ENCODE results near the gene PFDN2.

Gene PFDN2

GRCh38 chr1:161089938-161090337 lies 27.9 kb downstream of the PFDN2 start:
- no peak for TF ChIP-seq ZBTB10 (tag by site-specific recombination; IDR thresholded peaks at IDR 0.05)
- TF ChIP-seq ZNF555 (tag by site-specific recombination; conservative IDR thresholded peaks at IDR 0.05), result no peak
- TF ChIP-seq ZNF239 (tag by site-specific recombination; IDR thresholded peaks at IDR 0.05), result no peak
- no peak for TF ChIP-seq ZNF600 (tag by site-specific recombination; IDR thresholded peaks at IDR 0.05)
- TF ChIP-seq KLF1 (tag by site-specific recombination; IDR thresholded peaks at IDR 0.05), result no peak
- no peak for TF ChIP-seq YY1 (tag by site-specific recombination; IDR thresholded peaks at IDR 0.05)
- no peak for TF ChIP-seq ZNF843 (tag by site-specific recombination; IDR thresholded peaks at IDR 0.05)
- TF ChIP-seq ZNF692 (tag by site-specific recombination; IDR thresholded peaks at IDR 0.05), result no peak
- no peak for TF ChIP-seq ZNF16 (tag by site-specific recombination; IDR thresholded peaks at IDR 0.05; ENCODE audit: low read depth)
- no peak for TF ChIP-seq ZNF248 (tag by site-specific recombination; IDR thresholded peaks at IDR 0.05)
- TF ChIP-seq ZNF658 (tag by site-specific recombination; IDR thresholded peaks at IDR 0.05), result no peak
- no peak for TF ChIP-seq SALL2 (tag by site-specific recombination; IDR thresholded peaks at IDR 0.05; ENCODE audit: borderline replicate concordance)
- TF ChIP-seq ZNF76 (tag by site-specific recombination; IDR thresholded peaks at IDR 0.05; ENCODE audit: borderline replicate concordance, low read depth), result no peak
- TF ChIP-seq ZBTB8A (tag by site-specific recombination; IDR thresholded peaks at IDR 0.05), result no peak
- no peak for TF ChIP-seq ZBTB21 (tag by site-specific recombination; IDR thresholded peaks at IDR 0.05)
- Histone ChIP-seq H3K27ac (ENCODE audit: extremely low read depth, low read depth, low read length) (no peak overlapping the region), H3K4me1 (ENCODE audit: control insufficient read depth, insufficient read depth, low read length) (no peaks in the 10 kb centered on the region), H3K36me3 (ENCODE audit: control insufficient read depth in 2 of 2, insufficient read depth in 1 of 2, low read length in 2 of 2) (no peaks in the 10 kb centered on the region), H3K4me3 (ENCODE audit: low read depth, low read length) (no peak overlapping the region), H3K9me3 (ENCODE audit: control insufficient read depth, insufficient read depth, low read depth, low read length) (no peaks in the 10 kb centered on the region)
- POLR2A ChIA-PET, result no interaction called here
- CTCF ChIA-PET, result interaction anchor here (1.4 kb wide), 1 partner anchor 9 kb away, joined by 4 read pairs; no protein-coding TSS in a partner anchor

- POLR2A ChIA-PET, result no interaction called here
These were observed 28.4 kb downstream of the PFDN2 start, which contains the start of gene NECTIN4 for GRCh38 chr1:161089251-161089924. Gene NECTIN4 (minus strand): TSS chr1:161089558. CDS start chr1:161089296, 262 bp downstream.

GRCh38 chr1:161088587-161089110 lies 29.2 kb downstream of the PFDN2 start:
- no peaks in the 10 kb centered on the region for H3K36me3 ChIP-seq (ENCODE audit: control insufficient read depth in 2 of 2, insufficient read depth in 1 of 2, low read length in 2 of 2)
- no peaks in the 10 kb centered on the region for H3K4me1 ChIP-seq (ENCODE audit: control insufficient read depth, insufficient read depth, low read length)
- ChIA-PET POLR2A (no interaction called here), CTCF (interaction anchor here (1.4 kb wide), 1 partner anchor 10 kb away, joined by 4 read pairs; no protein-coding TSS in a partner anchor)
- H3K4me3 ChIP-seq (ENCODE audit: low read depth, low read length), result no peak overlapping the region
- H3K9me3 ChIP-seq (ENCODE audit: control insufficient read depth, insufficient read depth, low read depth, low read length), result no peaks in the 10 kb centered on the region
- no peak overlapping the region for H3K27ac ChIP-seq (ENCODE audit: extremely low read depth, low read depth, low read length)
- no peak for TF ChIP-seq ZSCAN5A (tag by site-specific recombination; IDR thresholded peaks at IDR 0.05)
- TF ChIP-seq ZEB2 (tag by site-specific recombination; IDR thresholded peaks at IDR 0.05), result no peak
- no peak for TF ChIP-seq PRDM6 (tag by site-specific recombination; IDR thresholded peaks at IDR 0.05)
- TF ChIP-seq ZNF585B (tag by site-specific recombination; IDR thresholded peaks at IDR 0.05), result no peak
- TF ChIP-seq YY2 (tag by site-specific recombination; IDR thresholded peaks at IDR 0.05), result no peak
- TF ChIP-seq ELK4 (IDR thresholded peaks at IDR 0.05; ENCODE audit: borderline replicate concordance, low read depth, low read length), result no peak

More at GRCh38 chr1:161089251-161089924, 28.4 kb downstream of the PFDN2 start, which contains the start of gene NECTIN4:
- Histone ChIP-seq H3K9me3 (ENCODE audit: control insufficient read depth, insufficient read depth, low read depth, low read length) (no peaks in the 10 kb centered on the region), H3K4me3 (ENCODE audit: low read depth, low read length) (no peak within 1 kb of the TSS), H3K36me3 (ENCODE audit: control insufficient read depth in 2 of 2, insufficient read depth in 1 of 2, low read length in 2 of 2) (no peaks in the 10 kb centered on the region), H3K27ac (ENCODE audit: extremely low read depth, low read depth, low read length) (no peak within 1 kb of the TSS), H3K4me1 (ENCODE audit: control insufficient read depth, insufficient read depth, low read length) (no peaks in the 10 kb centered on the region)
- TF ChIP-seq KLF10 (tag by site-specific recombination; IDR thresholded peaks at IDR 0.05) (no peak), SCRT1 (tag by site-specific recombination; IDR thresholded peaks at IDR 0.05; ENCODE audit: borderline replicate concordance) (no peak), ZNF350 (tag by site-specific recombination; IDR thresholded peaks at IDR 0.05) (no peak)
- CTCF ChIA-PET, result interaction anchor here (1.4 kb wide), 1 partner anchor 10 kb away, joined by 4 read pairs; no protein-coding TSS in a partner anchor

All from HEK293 (cell line).